HepG2 (cell line): ENCODE results near the gene CBX7. TPM values are rescaled to one million over a fixed set of nuclear protein-coding genes. Genes with fewer than 3 reads are reported as not detected.

Experiments used
- ATAC-seq: fragments of 200-7000 bp; cut with Tn5 transposase; 3 replicates; pipeline ENCODE4 v1.9.1; 2020; ENCODE audit warnings: mild to moderate bottlenecking, moderate library complexity
- BruUV-seq: library from RNA; stranded (reverse); fragments of 400-500 nt; replicated peaks from 2 replicates; lab custom pipeline; 2021; lab: Mats Ljungman, UMichigan
- CTCF ChIA-PET: fragments of 300-600 bp; formaldehyde crosslinking; extraction: SDS; loops from one replicate; lab custom pipeline; 2021; ENCODE audit warnings: low total read pairs, inconsistent platforms, low intra/inter-chr PET ratio; lab: Yijun Ruan, JAX
- POLR2A ChIA-PET: fragments of 350-600 bp; sonication (Branson Sonifier 250); formaldehyde crosslinking; loops from one replicate; lab custom pipeline; 2020; ENCODE audit warnings: antibody characterized with exemption, inconsistent platforms; lab: Yijun Ruan, JAX
- DNase-seq: peaks from one replicate; pipeline ENCODE4 v3.0.0-alpha.2; 2015; ENCODE audit warnings: low spot score
- FAIRE-seq: peaks from 3 replicates; lab custom pipeline; 2011; peaks lifted over from hg19 to GRCh38; lab: Jason Lieb, UNC
- H2AFZ ChIP-seq: one replicate; pipeline ENCODE4 v1.6.1; 2011; ENCODE audit warnings: low read length, inconsistent platforms
- H3K27ac ChIP-seq: fragments of 300-600 bp; 3 replicates; pipeline ENCODE4 v1.8.0; 2011; ENCODE audit warnings: mixed run types, mild to moderate bottlenecking, mixed read lengths, low read length, inconsistent platforms; ENCODE audit not compliant: insufficient read depth; ENCODE audit errors: extremely low read length
- H3K27me3 ChIP-seq, 2 experiments: fragments of 200-600 bp in 1 of 2; 2 replicates in 1 of 2; 3 replicates in 1 of 2; pipeline versions ENCODE4 v1.6.0 to v1.8.0; 2011; ENCODE audit warnings: low read length in 2 of 2, mild to moderate bottlenecking in 2 of 2, moderate library complexity in 2 of 2, inconsistent platforms in 1 of 2; ENCODE audit not compliant: insufficient read depth in 2 of 2, control insufficient read depth in 1 of 2
- H3K36me3 ChIP-seq, 2 experiments: fragments of 200-600 bp in 1 of 2; replicated peaks in 1 of 2; 2 replicates in 1 of 2; 3 replicates in 1 of 2; pipeline versions ENCODE4 v1.5.1 to v1.8.0; 2011; ENCODE audit warnings: low read length in 2 of 2, inconsistent platforms in 1 of 2; ENCODE audit not compliant: insufficient read depth in 2 of 2, control insufficient read depth in 1 of 2
- H3K4me1 ChIP-seq: 2 replicates; pipeline ENCODE4 v1.5.1; 2012; ENCODE audit warnings: low read length, inconsistent platforms; ENCODE audit not compliant: insufficient read depth
- H3K4me2 ChIP-seq: 2 replicates; pipeline ENCODE4 v1.6.0; 2011; ENCODE audit warnings: low read depth, low read length, inconsistent platforms
- H3K4me3 ChIP-seq, 3 experiments: fragments of 200-600 bp in 1 of 3; sonication (generic), shearing (Covaris generic) in 1 of 3; replicated peaks in 1 of 3; 2 replicates each; pipeline ENCODE4 v1.5.1; 2011 to 2016; ENCODE audit warnings: low read length in 3 of 3, inconsistent platforms in 2 of 3, low read depth in 2 of 3, mild to moderate bottlenecking in 2 of 3, control low read depth in 1 of 3, mixed read lengths in 1 of 3; ENCODE audit not compliant: insufficient read depth in 1 of 3
- H3K79me2 ChIP-seq: one replicate; pipeline ENCODE4 v1.6.1; 2011; ENCODE audit warnings: low read length, inconsistent platforms; ENCODE audit not compliant: insufficient read depth
- H3K9ac ChIP-seq: 2 replicates; pipeline ENCODE4 v1.6.0; 2011; ENCODE audit warnings: mild to moderate bottlenecking, low read depth, low read length, inconsistent platforms; ENCODE audit not compliant: insufficient read depth
- H3K9me3 ChIP-seq: 2 replicates; pipeline ENCODE4 v1.5.1; 2012; ENCODE audit warnings: mild to moderate bottlenecking, low read length
- H4K20me1 ChIP-seq: 2 replicates; pipeline ENCODE4 v1.6.0; 2011; ENCODE audit warnings: inconsistent platforms, mild to moderate bottlenecking, low read length, moderate library complexity; ENCODE audit not compliant: insufficient read depth
- ASH2L ChIP-seq: fragments of 300-600, 200-600 bp; sonication (generic); IDR thresholded peaks from 2 replicates; pipeline ENCODE4 v1.7.0; 2017; ENCODE audit warnings: low read depth, mild to moderate bottlenecking, moderate library complexity, mixed read lengths, low read length; ENCODE audit not compliant: insufficient read length
- ELF4 ChIP-seq: sonication (generic); formaldehyde crosslinking; IDR thresholded peaks from 2 replicates; pipeline ENCODE4 v1.5.0; 2020; ENCODE audit warnings: missing genetic modification reagents, mild to moderate bottlenecking, moderate library complexity, borderline replicate concordance
- ETV6 ChIP-seq: sonication (generic); formaldehyde crosslinking; conservative IDR thresholded peaks from 2 replicates; pipeline ENCODE4 v1.4.0; 2020; ENCODE audit warnings: missing genetic modification reagents
- FOSL1 ChIP-seq: sonication (generic); formaldehyde crosslinking; IDR thresholded peaks from 2 replicates; pipeline ENCODE4 v1.9.0; 2021; ENCODE audit warnings: missing genetic modification reagents, borderline replicate concordance
- FOXO1 ChIP-seq: sonication (generic); formaldehyde crosslinking; IDR thresholded peaks from 2 replicates; pipeline ENCODE4 v1.4.0; 2020; ENCODE audit warnings: missing genetic modification reagents
- MIXL1 ChIP-seq: IDR thresholded peaks from 2 replicates; pipeline ENCODE4 v1.6.1; 2016
- NR2F2 ChIP-seq: IDR thresholded peaks from 2 replicates; pipeline ENCODE4 v1.6.1; 2012; ENCODE audit warnings: low read depth, inconsistent platforms, borderline replicate concordance
- SMAD1 ChIP-seq: sonication (generic); formaldehyde crosslinking; IDR thresholded peaks from 2 replicates; pipeline ENCODE4 v1.4.0; 2020; ENCODE audit warnings: missing genetic modification reagents, low read depth, mild to moderate bottlenecking, borderline replicate concordance
- SOX6 ChIP-seq, 2 experiments: fragments of 450-650 bp in 1 of 2; sonication (generic) in 1 of 2; formaldehyde crosslinking in 1 of 2; IDR thresholded peaks; 2 replicates each; pipeline versions ENCODE4 v1.4.0 to v1.6.1; 2017 to 2020; ENCODE audit warnings: antibody characterized with exemption in 1 of 2, mild to moderate bottlenecking in 1 of 2, missing genetic modification reagents in 1 of 2
- ZBTB20 ChIP-seq: sonication (generic); formaldehyde crosslinking; IDR thresholded peaks from 2 replicates; pipeline ENCODE4 v1.8.1; 2023; ENCODE audit warnings: missing genetic modification reagents, low read depth, mild to moderate bottlenecking, borderline replicate concordance
- ZBTB38 ChIP-seq: sonication (generic); formaldehyde crosslinking; IDR thresholded peaks from 2 replicates; pipeline ENCODE4 v1.5.1; 2020; ENCODE audit warnings: mild to moderate bottlenecking, missing genetic modification reagents
- ZBTB7A ChIP-seq: sonication (generic); formaldehyde crosslinking; IDR thresholded peaks from 2 replicates; pipeline ENCODE4 v1.8.0; 2022; ENCODE audit warnings: mild to moderate bottlenecking, missing genetic modification reagents
- ZGPAT ChIP-seq: IDR thresholded peaks from 2 replicates; pipeline ENCODE4 v1.6.1; 2016; ENCODE audit warnings: mild to moderate bottlenecking
- ZKSCAN1 ChIP-seq: fragments of 150-350 bp; IDR thresholded peaks from 2 replicates; pipeline ENCODE4 v1.6.1; 2014; ENCODE audit warnings: low read length
- ZNF34 ChIP-seq: sonication (generic); formaldehyde crosslinking; IDR thresholded peaks from 2 replicates; pipeline ENCODE4 v1.4.0; 2020; ENCODE audit warnings: mild to moderate bottlenecking, missing genetic modification reagents, borderline replicate concordance
- ZNF598 ChIP-seq: sonication (generic); formaldehyde crosslinking; IDR thresholded peaks from 2 replicates; pipeline ENCODE4 v1.5.1; 2020; ENCODE audit warnings: mild to moderate bottlenecking, missing genetic modification reagents, borderline replicate concordance
- ZNF691 ChIP-seq: sonication (generic); formaldehyde crosslinking; IDR thresholded peaks from 2 replicates; pipeline ENCODE4 v1.4.0; 2020; ENCODE audit warnings: missing genetic modification reagents, low read depth, mild to moderate bottlenecking, borderline replicate concordance
- WGBS: methylation state at CpG from one replicate; pipeline ENCODE4 v1.1.6; 2017; ENCODE audit warnings: low lambda C conversion rate; 5-methylcytosine and 5-hydroxymethylcytosine counted together
- in situ Hi-C: cut with HindIII; loops from 2 replicates; pipeline ENCODE4 v1.10.0; 2017; ENCODE audit warnings: low pct_unique_long_range_greater_than_20kb; ENCODE audit not compliant: extremely low pct_ligation_motif_present
- intact Hi-C: fragments of 100-400 bp; cut with micrococcal nuclease; formaldehyde crosslinking; loops from one replicate; pipeline ENCODE4 v1.10.0; 2022; ENCODE audit not compliant: unreplicated experiment
- polyA plus RNA-seq, 8 experiments: library from polyadenylated mRNA; depleted of rRNA in 3 of 8; stranded (reverse) in 7 of 8; unstranded in 1 of 8; fragments of >200 nt; fragmentation: Illumina TruSeq in 4 of 8; extraction: Trizol in 4 of 8; gene quantifications; 2 replicates each; pipeline versions ENCODE4 v1.2.1 to v1.2.3, GENCODE V29; 2011 to 2016; ENCODE audit warnings: low read depth in 4 of 8, missing spikeins in 1 of 8, mixed read lengths in 1 of 8; ENCODE audit not compliant: insufficient read depth in 1 of 8
- total RNA-seq, 5 experiments: library from RNA; depleted of rRNA; stranded (reverse); fragments of >200 nt; fragmentation: Illumina TruSeq; extraction: Trizol; gene quantifications; 2 replicates each; pipeline ENCODE4 v1.2.3, GENCODE V29; 2016; ENCODE audit warnings: low read depth in 1 of 5

CBX7 gene
- total and polyA plus RNA-seq, 2 of the 13 experiments (the other 11 are each of a cell fraction or from before 2014, with no cell fraction given), result 0.35 to 4.9 TPM

DNA sequence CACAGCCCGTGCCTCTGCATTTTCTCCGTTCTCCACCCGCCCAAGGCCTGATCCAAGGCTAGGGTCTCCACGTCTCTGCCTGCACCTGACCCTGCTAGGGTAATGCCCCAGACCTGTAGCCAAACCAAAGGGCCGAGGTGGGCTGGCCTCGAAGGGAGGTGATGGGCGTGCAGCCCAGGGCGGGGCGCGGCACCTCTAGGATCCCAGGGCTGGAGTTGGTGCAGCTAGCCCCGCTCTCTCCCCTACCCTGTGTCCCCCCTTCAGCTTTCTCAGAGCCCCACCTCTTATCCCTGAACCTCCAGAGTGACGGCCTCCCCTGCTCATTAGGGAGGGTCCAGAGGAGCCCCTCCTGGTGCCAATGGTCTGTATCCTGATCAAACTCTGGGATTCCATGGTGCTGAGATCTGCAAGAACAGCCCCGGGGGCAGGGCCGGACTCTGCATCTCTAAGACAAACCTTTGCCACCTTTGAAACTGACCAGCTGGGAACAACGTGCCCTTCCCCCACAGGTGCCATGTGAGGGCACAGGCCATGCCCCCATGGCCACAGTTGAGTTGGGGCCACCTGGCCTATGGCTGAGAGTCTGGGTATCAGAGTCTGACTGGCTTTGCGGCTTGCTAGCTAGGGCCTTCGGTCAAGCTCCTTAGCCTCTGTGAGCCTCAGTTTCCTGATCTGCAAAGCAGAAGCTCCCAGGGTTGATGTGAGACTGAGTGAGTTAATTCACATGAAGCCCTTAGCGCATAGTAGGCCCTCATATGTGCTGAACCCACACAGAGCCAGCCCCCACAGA, 23.1 kb upstream of the CBX7 start (continued):
- TF ChIP-seq SMAD1 (CRISPR knock-in tag) (0 out of 2 replicates have a peak, but pooled peaks have one; percentile 59), SOX6 (IDR thresholded peaks at IDR 0.05) (no peak), SOX6 (CRISPR knock-in tag; IDR thresholded peaks at IDR 0.05) (no peak), ZBTB7A (CRISPR knock-in tag) (0 out of 2 replicates have a peak, but pooled peaks have one; percentile 13), ZBTB38 (CRISPR knock-in tag) (0 out of 2 replicates have a peak, but pooled peaks have one; percentile 47), ZKSCAN1 (peak; percentile 98)

DNA sequence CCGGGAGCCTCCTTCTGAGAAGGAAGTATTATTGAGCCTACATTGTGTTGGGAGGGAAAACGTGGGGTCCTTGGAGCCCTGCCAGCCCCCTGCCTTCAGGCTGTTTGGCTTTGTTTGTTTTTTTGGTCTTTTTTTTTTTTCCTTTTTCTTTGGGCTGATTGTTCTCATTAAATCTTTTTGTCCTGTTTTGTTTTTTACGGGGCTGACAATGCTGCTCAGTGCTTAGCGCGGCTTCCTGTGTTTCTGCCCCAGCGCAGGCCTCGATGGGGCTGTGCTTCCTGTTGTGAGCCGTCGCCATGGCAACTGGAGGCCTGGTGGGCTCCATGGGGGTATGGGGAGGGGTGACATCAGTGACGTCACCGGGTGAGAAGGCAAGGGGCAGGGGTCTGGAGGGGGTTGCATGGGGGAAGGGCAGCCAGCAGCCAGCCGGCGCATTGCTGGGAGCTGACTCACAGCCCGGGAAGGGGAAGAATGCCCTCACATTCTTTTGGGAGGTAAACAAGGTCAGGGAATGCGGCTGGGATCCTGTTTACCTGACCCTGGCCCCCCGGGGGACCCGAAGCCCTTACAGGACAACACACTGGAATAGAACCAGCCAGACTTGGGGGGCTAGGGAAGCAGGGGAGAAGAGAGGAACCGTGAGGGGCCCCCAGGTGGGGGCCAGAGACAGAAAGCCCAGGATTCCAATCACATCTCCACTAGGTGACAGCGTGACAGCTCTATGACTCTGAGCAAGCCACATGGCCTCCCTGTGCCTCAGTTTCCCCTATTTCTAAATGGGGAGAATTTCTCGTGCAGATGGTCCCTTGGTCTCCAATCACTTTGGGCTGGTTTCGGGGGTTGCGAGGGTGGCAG, 22.2 kb upstream of the CBX7 start:
- Histone ChIP-seq H3K27me3 (no peaks in the 10 kb centered on the region; a peak in 1 of 5 replicates), H3K27ac (peak overlapping the region; percentile 64), H2AFZ (no peak overlapping the region), H3K9ac (peak overlapping the region; percentile 68), H3K79me2 (no peaks in the 10 kb centered on the region), H3K4me3 (peak overlapping the region; percentile 18 to 41 (median 21); a peak in 4 of 6 replicates), H3K4me2 (peak overlapping the region; percentile 73), H4K20me1 (no peaks in the 10 kb centered on the region), H3K9me3 (no peaks in the 10 kb centered on the region), H3K36me3 (no peaks in the 10 kb centered on the region), H3K4me1 (peaks cover 87% of the 10 kb centered on the region)
- WGBS, result 8% methylated on average over 22 of the region's 22 CpGs
- FAIRE-seq, result no peak
- ChIA-PET POLR2A (interaction anchor here (0.7 to 6.1 kb wide), 5 partner anchors 10 to 143 kb away, joined by 3 to 72 read pairs (median 7); partner anchors contain the start of gene RPL3), CTCF (no interaction called here)
- intact Hi-C loops, result loop anchor here (5.0 to 10.0 kb wide), 3 partner anchors 38 to 118 kb away; partner anchors contain the start of gene PDGFB
- peak; percentile 50 for ATAC-seq
- no TSS peak for BruUV-seq
- in situ Hi-C loops, result loop anchor here (5.0 kb wide), 2 partner anchors 68 to 138 kb away; partner anchors contain the start of gene PDGFB
- DNase-seq, result peak; percentile 93
- peak; percentile 42; the same call in 1 of the 2 replicates for TF ChIP-seq MIXL1
- TF ChIP-seq ZBTB20 (CRISPR knock-in tag), result peak; percentile 61; the same call in 1 of the 2 replicates
- peak; percentile 100 for TF ChIP-seq FOXO1 (CRISPR knock-in tag)
- peak; percentile 94 for TF ChIP-seq ZGPAT (CRISPR knock-in tag)
- peak; percentile 88 for TF ChIP-seq NR2F2
- peak; percentile 68 for TF ChIP-seq ASH2L
- TF ChIP-seq ZNF691 (CRISPR knock-in tag), result peak; percentile 54; the same call in 1 of the 2 replicates
- peak; percentile 82; the same call in 1 of the 2 replicates for TF ChIP-seq ETV6 (CRISPR knock-in tag)
- 0 out of 2 replicates have a peak, but pooled peaks have one; percentile 52 for TF ChIP-seq ZNF34 (CRISPR knock-in tag)
- no peak for TF ChIP-seq ZNF598 (CRISPR knock-in tag)
- peak; percentile 43; the same call in 1 of the 2 replicates for TF ChIP-seq ELF4 (CRISPR knock-in tag)
- peak; percentile 97 for TF ChIP-seq FOSL1 (CRISPR knock-in tag)
